Measurements from ENCODE around the gene STAM2.

DNA sequence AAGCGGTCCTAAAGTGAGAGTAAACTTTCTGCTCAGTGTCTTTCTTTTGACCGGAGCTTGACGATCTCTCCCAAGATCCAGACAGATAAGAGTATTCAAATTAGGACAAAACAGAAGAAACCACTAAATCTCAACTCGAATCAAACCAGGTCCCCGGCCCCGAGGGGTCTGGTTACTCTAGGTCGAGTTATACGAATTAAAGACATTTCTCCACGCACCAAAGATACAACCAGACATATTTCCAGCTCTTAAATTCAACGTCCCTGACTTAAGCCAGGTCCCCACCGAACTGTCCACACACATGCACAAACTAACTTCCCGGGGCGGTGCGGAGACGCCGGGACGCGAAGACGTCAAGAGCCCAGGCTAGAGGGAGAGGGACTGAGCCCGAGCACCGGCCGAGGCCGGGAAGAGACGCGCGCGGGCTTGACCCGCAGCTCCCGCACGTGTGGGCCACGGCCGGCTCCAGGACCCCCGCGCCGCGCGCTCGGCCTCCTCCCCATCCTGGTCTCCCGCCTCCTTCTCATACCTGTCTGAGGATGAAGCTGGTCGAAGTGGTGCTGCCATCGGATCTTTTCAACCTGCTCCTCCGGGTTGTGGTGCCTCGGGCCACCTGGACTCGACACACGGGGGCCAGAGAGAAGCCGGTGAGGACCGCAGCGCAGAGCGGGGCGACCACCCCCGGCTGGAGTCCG is 77.6 kb downstream of the STAM2 start:
- TF ChIP-seq, protein P1, sequence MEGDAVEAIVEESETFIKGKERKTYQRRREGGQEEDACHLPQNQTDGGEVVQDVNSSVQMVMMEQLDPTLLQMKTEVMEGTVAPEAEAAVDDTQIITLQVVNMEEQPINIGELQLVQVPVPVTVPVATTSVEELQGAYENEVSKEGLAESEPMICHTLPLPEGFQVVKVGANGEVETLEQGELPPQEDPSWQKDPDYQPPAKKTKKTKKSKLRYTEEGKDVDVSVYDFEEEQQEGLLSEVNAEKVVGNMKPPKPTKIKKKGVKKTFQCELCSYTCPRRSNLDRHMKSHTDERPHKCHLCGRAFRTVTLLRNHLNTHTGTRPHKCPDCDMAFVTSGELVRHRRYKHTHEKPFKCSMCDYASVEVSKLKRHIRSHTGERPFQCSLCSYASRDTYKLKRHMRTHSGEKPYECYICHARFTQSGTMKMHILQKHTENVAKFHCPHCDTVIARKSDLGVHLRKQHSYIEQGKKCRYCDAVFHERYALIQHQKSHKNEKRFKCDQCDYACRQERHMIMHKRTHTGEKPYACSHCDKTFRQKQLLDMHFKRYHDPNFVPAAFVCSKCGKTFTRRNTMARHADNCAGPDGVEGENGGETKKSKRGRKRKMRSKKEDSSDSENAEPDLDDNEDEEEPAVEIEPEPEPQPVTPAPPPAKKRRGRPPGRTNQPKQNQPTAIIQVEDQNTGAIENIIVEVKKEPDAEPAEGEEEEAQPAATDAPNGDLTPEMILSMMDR (IDR thresholded peaks at IDR 0.05), result no peak
- no peak for TF ChIP-seq POLR2A (IDR thresholded peaks at IDR 0.05)

Data from esophagus squamous epithelium (tissue), 4 donors.